Thyroid gland (tissue), 4 donors: Measurements from ENCODE around the gene NEDD4L. TPM values are rescaled to one million over a fixed set of nuclear protein-coding genes. Genes with fewer than 3 reads are reported as not detected.

ENCODE experiments used
- DNase-seq, 2 donors: peaks; one replicate each; pipeline ENCODE4 v3.0.0-alpha.2; 2019
- H3K27ac ChIP-seq, 3 donors: fragments of 200-600 bp; sonication (generic); 1 replicate in 2 of 3; 2 replicates in 1 of 3; pipeline ENCODE4 v1.5.1; 2016 to 2019; ENCODE audit warnings: mild to moderate bottlenecking in 1 of 3, moderate library complexity in 1 of 3
- H3K27me3 ChIP-seq: fragments of 200-600 bp; sonication (generic); one replicate; pipeline ENCODE4 v1.5.1; 2019
- H3K36me3 ChIP-seq, 2 donors: fragments of 200-600 bp; sonication (generic); one replicate each; pipeline ENCODE4 v1.5.1; 2016 to 2019
- H3K4me1 ChIP-seq, 2 donors: fragments of 200-600 bp; sonication (generic); one replicate each; pipeline ENCODE4 v1.5.1; 2017 to 2019
- H3K4me3 ChIP-seq, 3 donors: fragments of 200-600 bp; sonication (generic); replicated peaks in 1 of 3; 1 replicate in 2 of 3; 2 replicates in 1 of 3; pipeline ENCODE4 v1.5.1; 2016; ENCODE audit warnings: mild to moderate bottlenecking in 1 of 3
- H3K9me3 ChIP-seq: fragments of 200-600 bp; sonication (generic); one replicate; pipeline ENCODE4 v1.5.1; 2017
- POLR2A ChIP-seq, 2 donors: fragments of 450-650 bp; IDR thresholded peaks; one replicate each; pipeline ENCODE4 v1.6.1; 2017; ENCODE audit warnings: antibody characterized with exemption in 2 of 2, mild to moderate bottlenecking in 2 of 2, moderate library complexity in 1 of 2
- WGBS, 2 donors: methylation state at CpG; one replicate each; pipeline ENCODE4 v1.1.5; 2017; 5-methylcytosine and 5-hydroxymethylcytosine counted together
- intact Hi-C: fragments of 100-400 bp; cut with DNase I; formaldehyde crosslinking; loops from one replicate; pipeline ENCODE4 v1.15.1; 2023
- total RNA-seq, 4 donors: library from RNA; depleted of rRNA; stranded (reverse); fragments of >200 nt; gene quantifications; one replicate each; pipeline ENCODE4 v1.2.3, GENCODE V29; 2016
- TF ChIP-seq, protein P1 (sequence below), 6 experiments: fragments of 200-600 bp in 3 of 6; fragments of 450-650 bp in 3 of 6; sonication (generic) in 3 of 6; IDR thresholded peaks; one replicate each; pipeline ENCODE4 v1.5.1; 2016 to 2019; ENCODE audit warnings: antibody characterized with exemption in 6 of 6, mild to moderate bottlenecking in 2 of 6, inconsistent platforms in 1 of 6, moderate library complexity in 1 of 6

NEDD4L gene
- total RNA-seq, 4 donors from 2014 or later = 61.5 to 105 (median 78.0) TPM

GRCh38 chr18:58055890-58056558 is 12.0 kb downstream of the NEDD4L start:
- no peaks in the 10 kb centered on the region for H3K9me3 ChIP-seq
- 94 to 95% methylated on average over 4 of the region's 4 CpGs for WGBS, 2 donors
- no peak for TF ChIP-seq POLR2A (IDR thresholded peaks at IDR 0.05)
- TF ChIP-seq, protein P1, sequence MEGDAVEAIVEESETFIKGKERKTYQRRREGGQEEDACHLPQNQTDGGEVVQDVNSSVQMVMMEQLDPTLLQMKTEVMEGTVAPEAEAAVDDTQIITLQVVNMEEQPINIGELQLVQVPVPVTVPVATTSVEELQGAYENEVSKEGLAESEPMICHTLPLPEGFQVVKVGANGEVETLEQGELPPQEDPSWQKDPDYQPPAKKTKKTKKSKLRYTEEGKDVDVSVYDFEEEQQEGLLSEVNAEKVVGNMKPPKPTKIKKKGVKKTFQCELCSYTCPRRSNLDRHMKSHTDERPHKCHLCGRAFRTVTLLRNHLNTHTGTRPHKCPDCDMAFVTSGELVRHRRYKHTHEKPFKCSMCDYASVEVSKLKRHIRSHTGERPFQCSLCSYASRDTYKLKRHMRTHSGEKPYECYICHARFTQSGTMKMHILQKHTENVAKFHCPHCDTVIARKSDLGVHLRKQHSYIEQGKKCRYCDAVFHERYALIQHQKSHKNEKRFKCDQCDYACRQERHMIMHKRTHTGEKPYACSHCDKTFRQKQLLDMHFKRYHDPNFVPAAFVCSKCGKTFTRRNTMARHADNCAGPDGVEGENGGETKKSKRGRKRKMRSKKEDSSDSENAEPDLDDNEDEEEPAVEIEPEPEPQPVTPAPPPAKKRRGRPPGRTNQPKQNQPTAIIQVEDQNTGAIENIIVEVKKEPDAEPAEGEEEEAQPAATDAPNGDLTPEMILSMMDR (IDR thresholded peaks at IDR 0.05) = no peak
- H3K27ac ChIP-seq = no peak overlapping the region
- peaks cover 3 to 4% of the 10 kb centered on the region in 2 donors for H3K4me1 ChIP-seq
- no peak for DNase-seq
- no peaks in the 10 kb centered on the region for H3K27me3 ChIP-seq
- intact Hi-C loops = no loop called here
- no peaks in the 10 kb centered on the region for H3K36me3 ChIP-seq
- H3K4me3 ChIP-seq = no peak overlapping the region

DNA sequence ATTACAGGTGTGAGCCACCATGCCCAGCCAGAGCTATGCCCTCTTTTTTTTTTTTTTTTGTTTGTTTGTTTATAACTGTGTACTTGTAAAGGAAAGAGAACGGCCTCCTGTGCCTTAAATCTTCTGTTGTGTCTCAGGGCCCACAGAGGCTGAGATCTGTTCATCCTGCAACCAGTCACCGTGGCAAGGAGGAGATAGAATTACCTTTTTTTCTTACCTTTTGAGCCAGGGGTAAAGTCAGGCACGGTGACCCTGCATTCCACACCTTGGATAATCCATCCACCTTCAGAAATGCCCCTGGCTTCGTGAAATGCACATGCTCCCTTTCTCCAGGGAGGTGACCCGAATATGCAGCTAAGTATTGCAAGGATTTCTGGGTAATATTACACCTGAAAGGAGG is 12.8 kb downstream of the NEDD4L start:
- Histone ChIP-seq H3K9me3 (no peaks in the 10 kb centered on the region), H3K27ac (no peak overlapping the region), H3K4me3 (no peak overlapping the region), H3K4me1 (peaks cover 3 to 4% of the 10 kb centered on the region in 2 donors), H3K36me3 (no peaks in the 10 kb centered on the region), H3K27me3 (no peaks in the 10 kb centered on the region)
- no peak for DNase-seq
- TF ChIP-seq, protein P1 (IDR thresholded peaks at IDR 0.05) = no peak
- TF ChIP-seq POLR2A (IDR thresholded peaks at IDR 0.05) = no peak
- 89 to 95% methylated on average over 5 of the region's 5 CpGs for WGBS, 2 donors
- intact Hi-C loops = no loop called here

DNA sequence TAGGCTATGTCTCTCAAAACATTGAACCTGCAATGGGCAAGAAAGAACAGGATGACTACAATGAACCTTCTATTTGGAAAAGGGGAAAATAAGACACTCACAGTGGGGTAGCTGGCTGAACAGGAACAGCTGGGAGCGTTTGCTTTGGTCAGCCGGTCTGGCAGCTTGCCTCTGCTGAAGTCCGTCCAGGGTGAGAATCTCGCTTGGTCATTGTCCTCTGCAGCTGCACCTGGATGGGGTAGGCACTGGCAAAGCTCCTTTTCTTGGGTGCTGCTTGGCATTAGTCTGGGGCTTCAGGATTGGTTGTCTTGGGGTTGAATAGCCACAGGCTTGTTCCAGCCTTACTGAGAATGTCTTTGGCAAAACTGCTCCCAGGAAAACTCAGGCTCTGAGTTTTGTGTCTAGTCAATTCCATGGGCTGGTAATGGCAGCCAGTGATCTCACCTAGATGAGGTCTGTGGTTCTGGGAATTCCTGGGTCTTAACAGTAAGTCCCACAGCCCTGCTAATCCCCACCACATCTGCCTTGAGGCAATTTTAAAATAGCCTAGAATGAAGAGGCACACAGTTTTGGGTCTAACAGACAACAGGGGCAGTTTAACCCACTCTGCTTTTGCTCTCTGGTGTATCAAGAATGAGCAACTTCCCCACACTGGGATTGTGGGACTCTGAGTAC is 13.4 kb downstream of the NEDD4L start:
- DNase-seq = no peak
- no peaks in the 10 kb centered on the region for H3K36me3 ChIP-seq
- WGBS, 2 donors = 73 to 88% methylated on average over 4 of the region's 4 CpGs
- TF ChIP-seq POLR2A (IDR thresholded peaks at IDR 0.05) = no peak
- H3K27me3 ChIP-seq = no peaks in the 10 kb centered on the region
- peaks cover 0 to 4% of the 10 kb centered on the region in 2 donors for H3K4me1 ChIP-seq
- no peaks in the 10 kb centered on the region for H3K9me3 ChIP-seq
- no peak overlapping the region for H3K27ac ChIP-seq
- no peak overlapping the region for H3K4me3 ChIP-seq
- intact Hi-C loops = no loop called here

- no peaks in the 10 kb centered on the region for H3K27me3 ChIP-seq
- H3K4me3 ChIP-seq = no peak overlapping the region
- intact Hi-C loops = no loop called here
- 30 to 32% methylated on average over 3 of the region's 3 CpGs for WGBS, 2 donors
- peaks cover 0 to 4% of the 10 kb centered on the region in 2 donors for H3K4me1 ChIP-seq
- H3K9me3 ChIP-seq = no peaks in the 10 kb centered on the region
- no peaks in the 10 kb centered on the region for H3K36me3 ChIP-seq
- no peak overlapping the region for H3K27ac ChIP-seq
- no peak for DNase-seq
- no peak for TF ChIP-seq POLR2A (IDR thresholded peaks at IDR 0.05)
- TF ChIP-seq, protein P1 (IDR thresholded peaks at IDR 0.05) = no peak
These were observed 14.7 kb downstream of the NEDD4L start for GRCh38 chr18:58058720-58059119.

DNA sequence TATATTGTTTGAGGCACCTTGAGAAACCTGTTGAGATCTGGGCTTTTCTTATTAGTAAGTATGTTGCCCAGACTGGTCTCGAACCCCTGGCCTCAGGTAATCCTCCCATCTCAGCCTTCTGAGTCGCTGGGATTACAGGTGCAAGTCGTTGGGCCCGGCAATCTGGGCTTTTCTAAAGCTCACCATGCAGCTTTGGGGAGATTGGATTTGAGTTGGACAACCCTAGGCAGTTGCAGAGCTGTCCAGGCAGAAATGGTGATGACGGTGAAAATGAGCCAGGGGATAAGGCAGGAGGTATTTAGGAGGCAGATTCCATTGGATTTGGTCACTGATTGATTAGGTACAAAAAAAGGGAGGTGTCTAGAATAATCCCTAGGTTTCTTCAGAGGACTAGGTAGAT is 16.2 kb downstream of the NEDD4L start:
- Histone ChIP-seq H3K36me3 (no peaks in the 10 kb centered on the region), H3K4me1 (peaks cover 0 to 4% of the 10 kb centered on the region in 2 donors), H3K27ac (no peak overlapping the region), H3K4me3 (no peak overlapping the region), H3K27me3 (no peaks in the 10 kb centered on the region), H3K9me3 (no peaks in the 10 kb centered on the region)
- no peak for DNase-seq
- intact Hi-C loops = no loop called here
- no peak for TF ChIP-seq POLR2A (IDR thresholded peaks at IDR 0.05)
- TF ChIP-seq, protein P1 (IDR thresholded peaks at IDR 0.05) = no peak
- WGBS, 2 donors = 39 to 54% methylated on average over 3 to 5 of the region's 5 CpGs
